Measurements from ENCODE around the gene ATP5PB. TPM values are rescaled to one million over a fixed set of nuclear protein-coding genes. Genes with fewer than 3 reads are reported as not detected.

ATP5PB gene, protein sequence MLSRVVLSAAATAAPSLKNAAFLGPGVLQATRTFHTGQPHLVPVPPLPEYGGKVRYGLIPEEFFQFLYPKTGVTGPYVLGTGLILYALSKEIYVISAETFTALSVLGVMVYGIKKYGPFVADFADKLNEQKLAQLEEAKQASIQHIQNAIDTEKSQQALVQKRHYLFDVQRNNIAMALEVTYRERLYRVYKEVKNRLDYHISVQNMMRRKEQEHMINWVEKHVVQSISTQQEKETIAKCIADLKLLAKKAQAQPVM
- 132 TPM for total RNA-seq
- long read RNA-seq, transcript ATP5PB-202 (7 exons, 3,156 nt) = major isoform, 114 of 118 reads
- long read RNA-seq, partial matches to known transcripts = 1 of 118 reads
- long read RNA-seq, other reads (novel, unspliced or antisense) = 1 of 118 reads

DNA sequence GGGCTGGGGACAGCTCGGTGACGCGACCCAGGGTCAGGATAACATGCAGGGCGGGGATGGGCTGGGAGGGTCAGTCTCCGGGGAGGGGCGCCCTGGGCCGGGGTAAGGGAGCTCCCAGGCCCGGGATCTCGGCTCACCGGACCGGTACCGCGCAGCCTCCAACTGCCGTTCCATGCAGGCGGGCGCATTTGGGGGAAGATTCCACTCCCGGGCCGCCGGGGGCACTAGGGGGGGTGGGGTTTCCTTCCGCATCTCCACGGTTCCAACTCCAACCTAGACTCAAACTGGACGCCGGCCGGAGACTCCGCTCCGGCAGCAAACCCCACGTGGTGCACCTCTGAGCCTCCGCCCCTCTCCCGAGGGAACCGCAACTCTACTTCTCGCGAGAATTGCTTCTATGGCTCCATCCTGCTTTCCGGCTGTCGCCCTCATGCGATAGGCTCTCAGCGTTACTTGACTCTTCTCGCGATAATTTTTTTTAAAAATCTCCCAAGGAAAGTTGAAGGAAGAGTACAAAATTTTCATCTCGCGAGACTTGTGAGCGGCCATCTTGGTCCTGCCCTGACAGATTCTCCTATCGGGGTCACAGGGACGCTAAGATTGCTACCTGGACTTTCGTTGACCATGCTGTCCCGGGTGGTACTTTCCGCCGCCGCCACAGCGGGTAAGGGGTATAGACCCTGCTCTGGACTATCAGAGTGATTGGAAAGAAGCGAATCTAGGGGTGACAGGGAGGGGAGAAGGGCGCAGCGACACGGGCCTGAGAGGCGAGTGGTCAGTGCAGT, at the start of gene ATP5PB, which contains the start of gene WDR77:
Gene ATP5PB (plus strand): TSS at position 547 of the 785 bp plus-strand sequence. CDS start 78 bp downstream, at position 625.
Gene WDR77 (minus strand): TSS at position 339 of the 785 bp plus-strand sequence. CDS start 87 bp downstream, at position 252.
- Histone ChIP-seq H3K27ac (peak within 1 kb of the TSS; percentile 81), H3K4me3 (peak within 1 kb of the TSS; percentile 67), H3K9me3 (no peaks in the 10 kb centered on the region), H3K4me1 (peaks cover 47% of the 10 kb centered on the region), H3K36me3 (peaks cover 51% of the 10 kb centered on the region), H3K27me3 (no peaks in the 10 kb centered on the region)
- ATAC-seq (peak; percentile 96), DNase-seq (peak; percentile 94)
- intact Hi-C loops (cut with DNase I) = no loop called here
- TF ChIP-seq, protein P1, sequence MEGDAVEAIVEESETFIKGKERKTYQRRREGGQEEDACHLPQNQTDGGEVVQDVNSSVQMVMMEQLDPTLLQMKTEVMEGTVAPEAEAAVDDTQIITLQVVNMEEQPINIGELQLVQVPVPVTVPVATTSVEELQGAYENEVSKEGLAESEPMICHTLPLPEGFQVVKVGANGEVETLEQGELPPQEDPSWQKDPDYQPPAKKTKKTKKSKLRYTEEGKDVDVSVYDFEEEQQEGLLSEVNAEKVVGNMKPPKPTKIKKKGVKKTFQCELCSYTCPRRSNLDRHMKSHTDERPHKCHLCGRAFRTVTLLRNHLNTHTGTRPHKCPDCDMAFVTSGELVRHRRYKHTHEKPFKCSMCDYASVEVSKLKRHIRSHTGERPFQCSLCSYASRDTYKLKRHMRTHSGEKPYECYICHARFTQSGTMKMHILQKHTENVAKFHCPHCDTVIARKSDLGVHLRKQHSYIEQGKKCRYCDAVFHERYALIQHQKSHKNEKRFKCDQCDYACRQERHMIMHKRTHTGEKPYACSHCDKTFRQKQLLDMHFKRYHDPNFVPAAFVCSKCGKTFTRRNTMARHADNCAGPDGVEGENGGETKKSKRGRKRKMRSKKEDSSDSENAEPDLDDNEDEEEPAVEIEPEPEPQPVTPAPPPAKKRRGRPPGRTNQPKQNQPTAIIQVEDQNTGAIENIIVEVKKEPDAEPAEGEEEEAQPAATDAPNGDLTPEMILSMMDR (IDR thresholded peaks at IDR 0.05) = no peak

DNA sequence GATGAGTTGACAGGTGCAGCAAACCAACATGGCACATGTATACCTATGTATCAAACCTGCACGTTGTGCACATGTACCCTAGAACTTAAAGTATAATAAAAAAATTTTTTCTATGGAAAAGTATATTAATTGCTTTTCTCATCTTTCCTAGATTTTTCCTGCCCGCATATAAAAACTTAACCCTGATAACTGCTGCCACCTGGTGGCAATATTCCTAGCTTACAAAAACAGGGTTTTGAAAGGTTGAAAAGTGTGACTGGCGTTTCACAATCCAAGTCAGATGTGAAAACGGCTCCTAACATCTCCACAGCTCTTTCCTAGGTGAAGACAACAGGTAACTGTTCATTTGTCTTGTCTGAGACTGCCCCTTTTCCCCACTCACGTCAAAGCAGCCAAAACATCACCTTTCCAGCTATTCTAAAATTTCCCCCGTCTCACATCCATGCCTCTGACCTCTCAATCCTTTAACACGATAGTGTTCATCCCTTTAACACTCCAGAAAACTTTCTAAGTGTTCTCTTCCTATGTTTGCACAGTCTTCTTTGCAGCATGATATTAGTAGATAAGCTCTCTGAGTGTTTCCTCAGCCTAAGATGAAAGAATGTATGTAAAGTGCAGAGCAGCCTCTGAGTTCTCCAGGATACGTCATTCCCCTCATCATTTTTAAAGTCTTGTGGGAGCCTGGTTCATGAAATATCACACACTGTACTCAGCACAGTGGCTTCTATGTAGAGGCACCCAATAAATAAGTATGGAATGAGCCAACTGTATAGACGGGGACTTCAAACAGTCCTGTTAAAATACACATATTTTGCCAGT, 49.3 kb upstream of the ATP5PB start:
- ATAC-seq (peak; percentile 72), DNase-seq (no peak)
- no peaks in the 10 kb centered on the region for H3K36me3 ChIP-seq
- no peaks in the 10 kb centered on the region for H3K9me3 ChIP-seq
- TF ChIP-seq, protein P1 (IDR thresholded peaks at IDR 0.05) = peak; percentile 79
- intact Hi-C loops (cut with DNase I) = no loop called here
- no peak overlapping the region for H3K4me3 ChIP-seq
- H3K27me3 ChIP-seq = no peaks in the 10 kb centered on the region
- no peaks in the 10 kb centered on the region for H3K4me1 ChIP-seq
- H3K27ac ChIP-seq = no peak overlapping the region

DNA sequence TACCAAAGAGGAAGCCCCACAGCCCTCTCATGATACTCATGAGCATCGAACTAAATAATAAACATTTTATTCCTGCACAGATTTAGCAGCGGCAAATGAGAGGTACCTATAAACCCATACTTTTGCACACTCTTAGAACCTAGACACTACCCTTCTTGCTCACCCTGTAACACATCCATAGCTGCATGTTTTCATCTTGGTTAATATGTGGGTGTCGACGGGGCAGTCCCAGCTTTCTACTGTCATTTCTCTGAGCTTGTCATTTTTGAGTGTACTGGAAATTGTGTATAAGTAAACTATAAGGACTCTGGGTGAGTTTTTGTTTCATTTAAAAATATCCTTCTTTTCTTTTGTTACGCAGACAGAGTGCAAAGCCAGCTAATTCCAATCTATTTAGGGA, 47.2 kb upstream of the ATP5PB start:
- Histone ChIP-seq H3K4me3 (no peak overlapping the region), H3K36me3 (no peaks in the 10 kb centered on the region), H3K27ac (no peak overlapping the region), H3K4me1 (peaks cover 6% of the 10 kb centered on the region), H3K27me3 (no peaks in the 10 kb centered on the region), H3K9me3 (no peaks in the 10 kb centered on the region)
- ATAC-seq (no peak), DNase-seq (no peak)
- TF ChIP-seq, protein P1 (IDR thresholded peaks at IDR 0.05) = no peak
- intact Hi-C loops (cut with DNase I) = no loop called here

- Histone ChIP-seq H3K27me3 (no peaks in the 10 kb centered on the region), H3K4me1 (peaks cover 6% of the 10 kb centered on the region), H3K9me3 (no peaks in the 10 kb centered on the region), H3K36me3 (no peaks in the 10 kb centered on the region), H3K4me3 (no peak overlapping the region), H3K27ac (no peak overlapping the region)
- TF ChIP-seq, protein P1 (IDR thresholded peaks at IDR 0.05) = no peak
- intact Hi-C loops (cut with DNase I) = no loop called here
- DNase-seq (no peak), ATAC-seq (no peak)
Measured at GRCh38 chr1:111404588-111404987, 44.7 kb upstream of the ATP5PB start.

DNA sequence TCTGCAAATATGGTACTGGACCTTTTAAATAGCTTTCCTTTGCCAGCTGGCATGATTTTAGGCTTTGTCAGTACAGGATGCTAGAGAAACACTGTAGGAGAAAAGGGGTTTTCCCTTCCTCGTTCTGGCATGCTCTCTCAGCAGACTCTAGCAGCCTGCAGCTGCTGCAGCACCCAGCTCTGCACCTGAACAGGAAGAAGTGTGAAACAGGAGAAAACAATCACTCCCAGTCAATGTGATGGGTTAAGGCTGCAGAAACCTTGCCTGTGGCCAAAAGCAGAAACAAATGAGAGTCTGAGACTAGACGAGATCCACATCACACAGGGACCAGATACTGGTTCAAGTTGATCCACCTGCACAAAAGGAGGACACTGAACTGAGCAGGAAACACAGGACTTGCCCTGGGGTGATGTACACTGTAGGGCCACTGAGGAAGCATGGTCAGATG, 42.9 kb upstream of the ATP5PB start:
- Histone ChIP-seq H3K4me1 (peaks cover 6% of the 10 kb centered on the region), H3K4me3 (no peak overlapping the region), H3K27ac (no peak overlapping the region), H3K27me3 (no peaks in the 10 kb centered on the region), H3K36me3 (no peaks in the 10 kb centered on the region), H3K9me3 (no peaks in the 10 kb centered on the region)
- ATAC-seq (peak; percentile 88), DNase-seq (no peak)
- TF ChIP-seq, protein P1 (IDR thresholded peaks at IDR 0.05) = no peak
- intact Hi-C loops (cut with DNase I) = no loop called here
